T-cell (primary cell): ENCODE results near the gene OR4D1. TPM values are rescaled to one million over a fixed set of nuclear protein-coding genes. Genes with fewer than 3 reads are reported as not detected.

Experiments
- ATAC-seq, 4 experiments: fragments of 200-7000 bp in 3 of 4; fragments of 150-1000 bp in 1 of 4; cut with Tn5 transposase; replicated peaks in 1 of 4; 1 replicate in 3 of 4; 2 replicates in 1 of 4; pipeline ENCODE4 v1.10.0; 2021; ENCODE audit warnings: moderate library complexity in 3 of 4, mild to moderate bottlenecking in 2 of 4, moderate number of reproducible peaks in 1 of 4
- CTCF ChIA-PET, 2 donors: fragments of 300-600 bp; sonication (Branson Sonifier 250); formaldehyde crosslinking; loops; one replicate each; lab custom pipeline; 2022; ENCODE audit warnings: antibody characterized with exemption in 2 of 2; lab: Charles Lee
- POLR2A ChIA-PET, 2 donors: fragments of 300-600 bp; sonication (Branson Sonifier 250); formaldehyde crosslinking; loops; one replicate each; lab custom pipeline; 2022; ENCODE audit warnings: antibody characterized with exemption in 2 of 2; lab: Charles Lee
- DNase-seq, 35 experiments: peaks; one replicate each; pipeline versions ENCODE4 v3.0.0 to v3.0.0-alpha.2; 2013 to 2023
- H3K27ac ChIP-seq: one replicate; pipeline ENCODE4 v1.5.1; 2013; ENCODE audit warnings: low read length
- H3K27me3 ChIP-seq, 2 experiments: replicated peaks in 1 of 2; 1 replicate in 1 of 2; 2 replicates in 1 of 2; pipeline versions ENCODE4 v1.6.1 to v1.7.0; 2013; ENCODE audit warnings: low read length in 1 of 2, mixed read lengths in 1 of 2; ENCODE audit not compliant: control insufficient read depth in 2 of 2, insufficient read depth in 2 of 2; ENCODE audit errors: extremely low read depth in 1 of 2
- H3K36me3 ChIP-seq, 2 donors: 1 replicate in 1 of 2; 2 replicates in 1 of 2; pipeline versions ENCODE4 v1.6.1 to v1.7.0; 2013; ENCODE audit warnings: low read length in 1 of 2; ENCODE audit not compliant: control insufficient read depth in 2 of 2, insufficient read depth in 1 of 2; ENCODE audit errors: extremely low read depth in 1 of 2
- H3K4me1 ChIP-seq, 2 experiments: 1 replicate in 1 of 2; 2 replicates in 1 of 2; pipeline versions ENCODE4 v1.6.1 to v1.7.0; 2013; ENCODE audit warnings: low read length in 2 of 2, mixed read lengths in 1 of 2; ENCODE audit not compliant: insufficient read depth in 2 of 2, control insufficient read depth in 1 of 2; ENCODE audit errors: extremely low read depth in 1 of 2
- H3K4me3 ChIP-seq, 2 donors: 1 replicate in 1 of 2; 2 replicates in 1 of 2; pipeline versions ENCODE4 v1.5.1 to v1.7.0; 2013; ENCODE audit warnings: mild to moderate bottlenecking in 2 of 2, low read length in 1 of 2, moderate library complexity in 1 of 2; ENCODE audit not compliant: control insufficient read depth in 1 of 2; ENCODE audit errors: extremely low read depth in 1 of 2
- H3K9me3 ChIP-seq: 2 replicates; pipeline ENCODE4 v1.7.0; 2013
- H3K27ac Mint-ChIP-seq, 2 donors: one replicate each; pipeline ENCODE4 v1.8.0; 2020 to 2021; ENCODE audit warnings: mild to moderate bottlenecking in 2 of 2, mixed read lengths in 2 of 2
- H3K27me3 Mint-ChIP-seq, 2 donors: one replicate each; pipeline ENCODE4 v1.8.0; 2021 to 2022; ENCODE audit warnings: mixed read lengths in 2 of 2
- H3K36me3 Mint-ChIP-seq: one replicate; pipeline ENCODE4 v1.8.0; 2021; ENCODE audit warnings: mixed read lengths
- H3K4me1 Mint-ChIP-seq, 3 donors: one replicate each; pipeline ENCODE4 v1.8.0; 2020 to 2022; ENCODE audit warnings: mixed read lengths in 3 of 3, mild to moderate bottlenecking in 1 of 3
- H3K4me3 Mint-ChIP-seq, 3 donors: one replicate each; pipeline ENCODE4 v1.8.0; 2020 to 2022; ENCODE audit warnings: mild to moderate bottlenecking in 3 of 3, mixed read lengths in 3 of 3, moderate library complexity in 3 of 3
- H3K9me3 Mint-ChIP-seq, 3 donors: one replicate each; pipeline ENCODE4 v1.8.0; 2020 to 2022; ENCODE audit warnings: mixed read lengths in 3 of 3
- WGBS: methylation state at CpG from one replicate; pipeline ENCODE4 v1.1.5; 2013; ENCODE audit warnings: missing lambda C conversion rate; ENCODE audit not compliant: insufficient coverage; 5-methylcytosine and 5-hydroxymethylcytosine counted together
- total RNA-seq, 35 experiments: library from RNA in 6 of 35; stranded (reverse) in 6 of 35; fragments of 120-200 nt in 1 of 35; gene quantifications; one replicate each; pipeline versions ENCODE4 v1.2.1 to v1.2.4 and lab custom pipeline; 2013 to 2026

Gene OR4D1
- total RNA-seq, 5 donors from 2014 or later (not counting 1 experiment from before 2014, with no cell fraction given) = 1.3 to 2.2 (median 1.8) TPM

GRCh38 chr17:58172369-58173071 is 24.3 kb downstream of the OR4D1 start:
- Mint-ChIP-seq H3K27ac (peak overlapping the region; percentile 64 to 90), H3K9me3 (peaks cover 0 to 5% (median 0%) of the 10 kb centered on the region in 3 donors), H3K36me3 (no peaks in the 10 kb centered on the region), H3K27me3 (peaks cover 6 to 9% of the 10 kb centered on the region in 2 donors), H3K4me1 (peaks cover 42 to 49% (median 45%) of the 10 kb centered on the region in 3 donors), H3K4me3 (peak overlapping the region in 1 of 3 donors; percentile 44)
- ATAC-seq (peak; percentile 76 to 92 (median 82)), DNase-seq (peak in 33 of 35 experiments; percentile 12 to 80 (median 34))
- H3K36me3 ChIP-seq = no peaks in the 10 kb centered on the region
- ChIA-PET CTCF (interaction anchor here (0.6 to 3.2 kb wide), 10 partner anchors 9 to 478 kb away, joined by 3 to 38 read pairs (median 3); no protein-coding TSS in a partner anchor), POLR2A (interaction anchor here in 1 of 2 donors (0.5 kb wide), 1 partner anchor 89 kb away, joined by 5 read pairs; the partner anchor contains the start of gene DYNLL2)
- H3K9me3 ChIP-seq = no peaks in the 10 kb centered on the region
- peaks cover 23 to 39% of the 10 kb centered on the region in 2 experiments for H3K4me1 ChIP-seq
- WGBS = no CpG with 5 or more reads among the region's 2 CpGs
- peak overlapping the region; percentile 40 for H3K27ac ChIP-seq
- peaks cover 3 to 7% of the 10 kb centered on the region in 2 experiments for H3K27me3 ChIP-seq
- H3K4me3 ChIP-seq = no peak overlapping the region

GRCh38 chr17:58174871-58175270 is 26.7 kb downstream of the OR4D1 start:
- H3K4me1 ChIP-seq = peaks cover 18 to 21% of the 10 kb centered on the region in 2 experiments
- Mint-ChIP-seq H3K36me3 (no peaks in the 10 kb centered on the region), H3K9me3 (no peaks in the 10 kb centered on the region), H3K27ac (no peak overlapping the region), H3K4me1 (peaks cover 26 to 29% (median 27%) of the 10 kb centered on the region in 3 donors), H3K27me3 (peaks cover 8 to 9% of the 10 kb centered on the region in 2 donors), H3K4me3 (no peak overlapping the region)
- no peak for ATAC-seq
- peaks cover 3 to 7% of the 10 kb centered on the region in 2 experiments for H3K27me3 ChIP-seq
- no peak for DNase-seq
- H3K4me3 ChIP-seq = no peak overlapping the region
- H3K36me3 ChIP-seq = no peaks in the 10 kb centered on the region
- POLR2A ChIA-PET = no interaction called here
- no peaks in the 10 kb centered on the region for H3K9me3 ChIP-seq
- H3K27ac ChIP-seq = no peak overlapping the region
- CTCF ChIA-PET = interaction anchor here (0.5 to 0.6 kb wide), 2 partner anchors 183 to 361 kb away, joined by 3 read pairs; no protein-coding TSS in a partner anchor
- WGBS = 63% methylated on average over 2 of the region's 3 CpGs

- CTCF ChIA-PET = no interaction called here
- Histone ChIP-seq H3K4me1 (peaks cover 9 to 11% of the 10 kb centered on the region in 2 experiments), H3K4me3 (no peak overlapping the region), H3K27me3 (peaks cover 3 to 7% of the 10 kb centered on the region in 2 experiments), H3K36me3 (no peaks in the 10 kb centered on the region), H3K9me3 (no peaks in the 10 kb centered on the region), H3K27ac (no peak overlapping the region)
- Mint-ChIP-seq H3K9me3 (no peaks in the 10 kb centered on the region), H3K36me3 (no peaks in the 10 kb centered on the region), H3K27me3 (peaks cover 8 to 9% of the 10 kb centered on the region in 2 donors), H3K4me1 (peaks cover 15% of the 10 kb centered on the region in 3 donors), H3K4me3 (no peak overlapping the region), H3K27ac (no peak overlapping the region)
- ATAC-seq = no peak
- WGBS = 51% methylated on average over 4 of the region's 7 CpGs
- DNase-seq = peak in 1 of 35 experiments; percentile 31
- POLR2A ChIA-PET = interaction anchor here in 1 of 2 donors (0.6 kb wide), 1 partner anchor 68 kb away, joined by 3 read pairs; no protein-coding TSS in a partner anchor
Measured at GRCh38 chr17:58176200-58176599, 28.0 kb downstream of the OR4D1 start.

- ChIA-PET CTCF (interaction anchor here in 1 of 2 donors (1.0 to 1.5 kb wide), 2 partner anchors 9 to 26 kb away, joined by 3 read pairs; no protein-coding TSS in a partner anchor), POLR2A (no interaction called here)
Measured at GRCh38 chr17:58181796-58182195, 33.6 kb downstream of the OR4D1 start.

GRCh38 chr17:58183514-58183913 is 35.3 kb downstream of the OR4D1 start:
- ChIA-PET POLR2A (no interaction called here), CTCF (no interaction called here)
- Mint-ChIP-seq H3K27ac (no peak overlapping the region), H3K36me3 (no peaks in the 10 kb centered on the region), H3K27me3 (peaks cover 7 to 8% of the 10 kb centered on the region in 2 donors), H3K4me1 (peaks cover 4 to 9% (median 4%) of the 10 kb centered on the region in 3 donors), H3K9me3 (no peaks in the 10 kb centered on the region), H3K4me3 (no peak overlapping the region)
- no peaks in the 10 kb centered on the region for H3K4me1 ChIP-seq
- peaks cover 0 to 10% of the 10 kb centered on the region in 2 experiments for H3K27me3 ChIP-seq
- ATAC-seq (no peak), DNase-seq (no peak)
- no CpG with 5 or more reads among the region's 4 CpGs for WGBS
- H3K27ac ChIP-seq = no peak overlapping the region
- H3K36me3 ChIP-seq = no peaks in the 10 kb centered on the region
- H3K9me3 ChIP-seq = no peaks in the 10 kb centered on the region
- no peak overlapping the region for H3K4me3 ChIP-seq

More at GRCh38 chr17:58181796-58182195, 33.6 kb downstream of the OR4D1 start:
- no peak for DNase-seq
- H3K9me3 ChIP-seq = no peaks in the 10 kb centered on the region
- Mint-ChIP-seq H3K4me3 (no peak overlapping the region), H3K36me3 (no peaks in the 10 kb centered on the region), H3K9me3 (no peaks in the 10 kb centered on the region), H3K4me1 (peaks cover 4 to 9% (median 4%) of the 10 kb centered on the region in 3 donors), H3K27me3 (peaks cover 5 to 6% of the 10 kb centered on the region in 2 donors), H3K27ac (no peak overlapping the region)
- 71% methylated on average over 3 of the region's 4 CpGs for WGBS
- H3K27me3 ChIP-seq = peaks cover 0 to 5% of the 10 kb centered on the region in 2 experiments
- no peak overlapping the region for H3K4me3 ChIP-seq
- H3K36me3 ChIP-seq = no peaks in the 10 kb centered on the region
- no peak overlapping the region for H3K27ac ChIP-seq
- no peak for ATAC-seq
- H3K4me1 ChIP-seq = no peaks in the 10 kb centered on the region

- Mint-ChIP-seq H3K27ac (no peak overlapping the region), H3K4me1 (peaks cover 4 to 9% (median 4%) of the 10 kb centered on the region in 3 donors), H3K4me3 (no peak overlapping the region), H3K36me3 (no peaks in the 10 kb centered on the region), H3K27me3 (peaks cover 7 to 9% of the 10 kb centered on the region in 2 donors), H3K9me3 (no peaks in the 10 kb centered on the region)
- no peak overlapping the region for H3K4me3 ChIP-seq
- no peaks in the 10 kb centered on the region for H3K4me1 ChIP-seq
- no peaks in the 10 kb centered on the region for H3K36me3 ChIP-seq
- no peak overlapping the region for H3K27ac ChIP-seq
- peaks cover 0 to 13% of the 10 kb centered on the region in 2 experiments for H3K27me3 ChIP-seq
- DNase-seq (no peak), ATAC-seq (no peak)
- POLR2A ChIA-PET = no interaction called here
- WGBS = 71% methylated on average over 9 of the region's 10 CpGs
- CTCF ChIA-PET = no interaction called here
- H3K9me3 ChIP-seq = no peaks in the 10 kb centered on the region
Measured at GRCh38 chr17:58184308-58184985, 36.3 kb downstream of the OR4D1 start.
